DOHH2 (cell line): Measurements from ENCODE around the gene RAB31.

ENCODE experiments used
- H3F3A ChIP-seq: fragments of 200-600 bp; sonication (generic), shearing (Covaris generic); 2 replicates; pipeline ENCODE4 v1.6.0; 2016; ENCODE audit warnings: antibody characterized with exemption, mild to moderate bottlenecking; ENCODE audit not compliant: control insufficient read depth, insufficient read depth
- H3K27ac ChIP-seq: fragments of 200-600 bp; sonication (generic); 2 replicates; pipeline ENCODE4 v1.5.1; 2014; ENCODE audit warnings: low read depth, mild to moderate bottlenecking, low read length, moderate library complexity
- H3K27me3 ChIP-seq: fragments of 200-600 bp; sonication (generic); 2 replicates; pipeline ENCODE4 v1.6.1; 2014; ENCODE audit warnings: mild to moderate bottlenecking, low read length, mixed read lengths; ENCODE audit not compliant: control insufficient read depth
- H3K36me3 ChIP-seq: fragments of 200-600 bp; sonication (generic); 2 replicates; pipeline ENCODE4 v1.6.1; 2014; ENCODE audit warnings: mild to moderate bottlenecking, low read length, moderate library complexity, mixed read lengths; ENCODE audit not compliant: control insufficient read depth
- H3K4me1 ChIP-seq: fragments of 200-600 bp; sonication (generic); 2 replicates; pipeline ENCODE4 v1.6.1; 2014; ENCODE audit warnings: mild to moderate bottlenecking, low read length, mixed read lengths; ENCODE audit not compliant: control insufficient read depth
- H3K4me2 ChIP-seq: fragments of 200-600 bp; sonication (generic); 2 replicates; pipeline ENCODE4 v1.6.0; 2014; ENCODE audit warnings: mild to moderate bottlenecking, low read length, moderate library complexity
- H3K4me3 ChIP-seq: fragments of 200-600 bp; sonication (generic); 2 replicates; pipeline ENCODE4 v1.5.1; 2014; ENCODE audit warnings: mild to moderate bottlenecking, low read length, mixed read lengths
- H3K79me2 ChIP-seq: fragments of 200-600 bp; sonication (generic); 2 replicates; pipeline ENCODE4 v1.6.1; 2014; ENCODE audit warnings: mild to moderate bottlenecking, low read length, mixed read lengths; ENCODE audit not compliant: control insufficient read depth
- H3K9me2 ChIP-seq: fragments of 200-600 bp; sonication (generic); replicated peaks from 2 replicates; pipeline ENCODE4 v1.6.1; 2014; ENCODE audit warnings: mild to moderate bottlenecking, low read length, mixed read lengths; ENCODE audit not compliant: control insufficient read depth
- H3K9me3 ChIP-seq: fragments of 200-600 bp; sonication (generic); 2 replicates; pipeline ENCODE4 v1.6.1; 2014; ENCODE audit warnings: antibody characterized with exemption, low read length, mixed read lengths; ENCODE audit not compliant: control insufficient read depth, insufficient read depth
- H4K20me1 ChIP-seq: fragments of 200-600 bp; sonication (generic); 2 replicates; pipeline ENCODE4 v1.6.0; 2014; ENCODE audit warnings: low read depth, mild to moderate bottlenecking, antibody characterized with exemption, low read length, moderate library complexity; ENCODE audit not compliant: control insufficient read depth, insufficient read depth
- EZH2phosphoT487 ChIP-seq: fragments of 200-600 bp; sonication (generic); IDR thresholded peaks from 2 replicates; pipeline ENCODE4 v1.6.1; 2017; ENCODE audit warnings: borderline replicate concordance, mild to moderate bottlenecking, antibody characterized with exemption, low read length, moderate library complexity, mixed read lengths
- TF ChIP-seq, protein P1 (sequence below): fragments of 200-600 bp; sonication (generic); IDR thresholded peaks from one replicate; pipeline ENCODE4 v1.5.1; 2014; ENCODE audit warnings: antibody characterized with exemption, mild to moderate bottlenecking, low read depth, low read length; ENCODE audit not compliant: poor library complexity, severe bottlenecking

RAB31 gene

DNA sequence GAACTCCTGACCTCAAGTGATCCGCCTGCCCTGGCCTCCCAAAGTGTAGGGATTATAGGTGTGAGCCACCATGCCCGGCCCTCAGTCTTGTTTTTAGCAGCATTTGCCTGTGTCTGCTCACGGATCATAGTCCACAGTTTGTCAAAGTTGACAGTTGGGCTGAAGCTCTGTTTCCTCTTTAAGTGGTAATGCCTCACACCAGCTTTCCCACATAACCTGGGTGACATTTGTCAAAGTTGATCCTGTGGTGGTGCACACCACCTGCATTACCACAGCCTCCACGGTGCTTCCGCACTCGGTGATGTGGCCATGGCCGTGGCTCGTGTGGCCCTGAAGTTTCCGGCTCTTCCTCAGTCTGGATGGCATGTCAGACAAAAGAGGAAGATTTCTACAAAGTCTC, 27.1 kb downstream of the RAB31 start:
- no peaks in the 10 kb centered on the region for H3K27me3 ChIP-seq
- H3F3A ChIP-seq: no peaks in the 10 kb centered on the region
- no peaks in the 10 kb centered on the region for H3K36me3 ChIP-seq
- no peaks in the 10 kb centered on the region for H3K9me3 ChIP-seq
- no peaks in the 10 kb centered on the region for H3K9me2 ChIP-seq
- H3K27ac ChIP-seq: no peak overlapping the region
- no peak overlapping the region for H3K4me2 ChIP-seq
- H3K79me2 ChIP-seq: no peaks in the 10 kb centered on the region
- H3K4me1 ChIP-seq: no peaks in the 10 kb centered on the region
- no peak overlapping the region for H3K4me3 ChIP-seq
- TF ChIP-seq, protein P1, sequence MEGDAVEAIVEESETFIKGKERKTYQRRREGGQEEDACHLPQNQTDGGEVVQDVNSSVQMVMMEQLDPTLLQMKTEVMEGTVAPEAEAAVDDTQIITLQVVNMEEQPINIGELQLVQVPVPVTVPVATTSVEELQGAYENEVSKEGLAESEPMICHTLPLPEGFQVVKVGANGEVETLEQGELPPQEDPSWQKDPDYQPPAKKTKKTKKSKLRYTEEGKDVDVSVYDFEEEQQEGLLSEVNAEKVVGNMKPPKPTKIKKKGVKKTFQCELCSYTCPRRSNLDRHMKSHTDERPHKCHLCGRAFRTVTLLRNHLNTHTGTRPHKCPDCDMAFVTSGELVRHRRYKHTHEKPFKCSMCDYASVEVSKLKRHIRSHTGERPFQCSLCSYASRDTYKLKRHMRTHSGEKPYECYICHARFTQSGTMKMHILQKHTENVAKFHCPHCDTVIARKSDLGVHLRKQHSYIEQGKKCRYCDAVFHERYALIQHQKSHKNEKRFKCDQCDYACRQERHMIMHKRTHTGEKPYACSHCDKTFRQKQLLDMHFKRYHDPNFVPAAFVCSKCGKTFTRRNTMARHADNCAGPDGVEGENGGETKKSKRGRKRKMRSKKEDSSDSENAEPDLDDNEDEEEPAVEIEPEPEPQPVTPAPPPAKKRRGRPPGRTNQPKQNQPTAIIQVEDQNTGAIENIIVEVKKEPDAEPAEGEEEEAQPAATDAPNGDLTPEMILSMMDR: no peak
- TF ChIP-seq EZH2phosphoT487: no peak
- H4K20me1 ChIP-seq: no peaks in the 10 kb centered on the region

GRCh38 chr18:9735879-9736278, 27.8 kb downstream of the RAB31 start:
- no peaks in the 10 kb centered on the region for H3K36me3 ChIP-seq
- no peaks in the 10 kb centered on the region for H3K27me3 ChIP-seq
- no peak overlapping the region for H3K4me2 ChIP-seq
- no peaks in the 10 kb centered on the region for H3K9me2 ChIP-seq
- no peaks in the 10 kb centered on the region for H4K20me1 ChIP-seq
- no peaks in the 10 kb centered on the region for H3K4me1 ChIP-seq
- TF ChIP-seq EZH2phosphoT487: no peak
- no peaks in the 10 kb centered on the region for H3K79me2 ChIP-seq
- no peaks in the 10 kb centered on the region for H3K9me3 ChIP-seq
- no peak overlapping the region for H3K4me3 ChIP-seq
- H3F3A ChIP-seq: no peaks in the 10 kb centered on the region
- H3K27ac ChIP-seq: no peak overlapping the region

DNA sequence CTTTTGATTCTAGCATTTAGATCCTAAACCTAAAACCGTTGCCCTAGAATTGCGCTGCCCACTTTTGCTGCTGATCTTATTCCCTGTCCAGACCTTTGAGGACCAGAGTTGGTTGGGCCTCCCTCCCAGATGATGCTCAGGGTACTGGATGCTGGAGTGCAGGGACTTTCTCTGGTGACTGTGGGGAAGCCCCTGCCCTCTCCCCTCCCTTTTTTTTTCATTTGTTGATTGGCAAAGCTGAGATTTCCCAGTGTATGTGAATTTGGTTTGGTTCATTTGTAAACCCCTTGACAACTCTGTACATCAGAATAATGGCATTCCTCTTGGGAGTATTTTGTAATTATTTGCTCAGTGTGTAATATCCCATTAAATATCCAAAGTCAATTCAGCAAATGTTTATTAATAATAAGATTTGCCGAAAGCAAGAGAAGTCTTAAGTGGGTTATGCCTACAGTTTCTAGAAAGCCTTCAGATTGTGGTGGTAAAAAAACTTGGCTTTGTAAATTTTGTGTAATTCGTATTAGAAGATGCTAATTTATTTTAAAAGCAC, 28.3 kb downstream of the RAB31 start:
- Histone ChIP-seq H3K9me2 (no peaks in the 10 kb centered on the region), H3K4me2 (no peak overlapping the region), H4K20me1 (no peaks in the 10 kb centered on the region), H3K4me1 (no peaks in the 10 kb centered on the region), H3F3A (no peaks in the 10 kb centered on the region), H3K4me3 (no peak overlapping the region), H3K36me3 (no peaks in the 10 kb centered on the region), H3K27ac (no peak overlapping the region), H3K27me3 (no peaks in the 10 kb centered on the region), H3K9me3 (no peaks in the 10 kb centered on the region), H3K79me2 (no peaks in the 10 kb centered on the region)
- TF ChIP-seq, protein P1: no peak
- TF ChIP-seq EZH2phosphoT487: no peak

DNA sequence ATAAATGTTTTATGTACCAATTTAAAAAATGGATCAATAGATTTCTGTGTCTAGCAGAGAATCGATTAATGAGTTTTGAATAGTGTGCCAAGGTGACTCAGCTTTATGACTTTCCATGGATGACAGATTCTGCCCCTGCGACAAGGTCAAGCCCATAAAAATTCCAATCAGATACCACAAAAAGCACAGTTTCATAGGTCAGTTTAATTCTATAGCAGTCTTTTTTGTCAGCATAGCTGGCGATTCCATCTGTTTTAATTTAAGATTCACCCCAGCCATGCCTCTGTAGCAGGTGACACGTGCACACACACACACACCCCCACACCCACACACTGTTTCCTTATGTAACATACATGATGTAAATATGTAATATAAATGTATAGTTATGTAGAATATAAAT, 28.9 kb downstream of the RAB31 start:
- H3K9me3 ChIP-seq: no peaks in the 10 kb centered on the region
- H3K27me3 ChIP-seq: no peaks in the 10 kb centered on the region
- no peaks in the 10 kb centered on the region for H3K9me2 ChIP-seq
- no peak overlapping the region for H3K4me3 ChIP-seq
- no peak overlapping the region for H3K4me2 ChIP-seq
- no peaks in the 10 kb centered on the region for H3K4me1 ChIP-seq
- H3K36me3 ChIP-seq: no peaks in the 10 kb centered on the region
- no peaks in the 10 kb centered on the region for H3F3A ChIP-seq
- TF ChIP-seq, protein P1: no peak
- no peak for TF ChIP-seq EZH2phosphoT487
- no peak overlapping the region for H3K27ac ChIP-seq
- H3K79me2 ChIP-seq: no peaks in the 10 kb centered on the region
- H4K20me1 ChIP-seq: no peaks in the 10 kb centered on the region
